ENCODE data around the gene RB1. TPM values are rescaled to one million over a fixed set of nuclear protein-coding genes. Genes with fewer than 3 reads are reported as not detected.

The RB1 gene
- total RNA-seq, 2 donors from 2014 or later = 26.5 to 48.1 TPM

- TF ChIP-seq, protein P1, sequence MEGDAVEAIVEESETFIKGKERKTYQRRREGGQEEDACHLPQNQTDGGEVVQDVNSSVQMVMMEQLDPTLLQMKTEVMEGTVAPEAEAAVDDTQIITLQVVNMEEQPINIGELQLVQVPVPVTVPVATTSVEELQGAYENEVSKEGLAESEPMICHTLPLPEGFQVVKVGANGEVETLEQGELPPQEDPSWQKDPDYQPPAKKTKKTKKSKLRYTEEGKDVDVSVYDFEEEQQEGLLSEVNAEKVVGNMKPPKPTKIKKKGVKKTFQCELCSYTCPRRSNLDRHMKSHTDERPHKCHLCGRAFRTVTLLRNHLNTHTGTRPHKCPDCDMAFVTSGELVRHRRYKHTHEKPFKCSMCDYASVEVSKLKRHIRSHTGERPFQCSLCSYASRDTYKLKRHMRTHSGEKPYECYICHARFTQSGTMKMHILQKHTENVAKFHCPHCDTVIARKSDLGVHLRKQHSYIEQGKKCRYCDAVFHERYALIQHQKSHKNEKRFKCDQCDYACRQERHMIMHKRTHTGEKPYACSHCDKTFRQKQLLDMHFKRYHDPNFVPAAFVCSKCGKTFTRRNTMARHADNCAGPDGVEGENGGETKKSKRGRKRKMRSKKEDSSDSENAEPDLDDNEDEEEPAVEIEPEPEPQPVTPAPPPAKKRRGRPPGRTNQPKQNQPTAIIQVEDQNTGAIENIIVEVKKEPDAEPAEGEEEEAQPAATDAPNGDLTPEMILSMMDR (IDR thresholded peaks at IDR 0.05) = no peak
- peak; percentile 56 for ATAC-seq (ENCODE audit: insufficient number of reproducible peaks, low FRiP score, low read depth)
These were observed 128.6 kb downstream of the RB1 start for GRCh38 chr13:48431987-48432615.

GRCh38 chr13:48434200-48434599 is 130.6 kb downstream of the RB1 start:
- H3K36me3 ChIP-seq = no peaks in the 10 kb centered on the region
- no peak for ATAC-seq (ENCODE audit: insufficient number of reproducible peaks, low FRiP score, low read depth)
- peaks cover 45 to 67% of the 10 kb centered on the region in 2 donors for H3K4me1 ChIP-seq (ENCODE audit: control insufficient read depth in 1 of 2, low read depth in 2 of 2)

More at GRCh38 chr13:48431987-48432615, 128.6 kb downstream of the RB1 start:
- Histone ChIP-seq H3K9me3 (no peaks in the 10 kb centered on the region), H3K36me3 (no peaks in the 10 kb centered on the region), H3K27me3 (replicated peaks; ENCODE audit: insufficient read depth) (no peaks in the 10 kb centered on the region), H3K27ac (peak overlapping the region; percentile 18 to 67), H3K4me3 (peak overlapping the region; percentile 45), H3K4me1 (ENCODE audit: control insufficient read depth in 1 of 2, low read depth in 2 of 2) (peaks cover 40 to 54% of the 10 kb centered on the region in 2 donors)
- no peak for DNase-seq (ENCODE audit: low spot score)

GRCh38 chr13:48436661-48437288 is 133.2 kb downstream of the RB1 start:
- TF ChIP-seq, protein P1 (IDR thresholded peaks at IDR 0.05) = no peak
- H3K4me3 ChIP-seq = peak overlapping the region; percentile 16
- ATAC-seq (ENCODE audit: insufficient number of reproducible peaks, low FRiP score, low read depth) (no peak), DNase-seq (ENCODE audit: low spot score) (no peak)
- no peaks in the 10 kb centered on the region for H3K27me3 ChIP-seq (replicated peaks; ENCODE audit: insufficient read depth)
- H3K27ac ChIP-seq = peak overlapping the region; percentile 57 to 72
- H3K9me3 ChIP-seq = no peaks in the 10 kb centered on the region
- no peaks in the 10 kb centered on the region for H3K36me3 ChIP-seq
- peaks cover 26 to 58% of the 10 kb centered on the region in 2 donors for H3K4me1 ChIP-seq (ENCODE audit: control insufficient read depth in 1 of 2, low read depth in 2 of 2)

More at GRCh38 chr13:48434200-48434599, 130.6 kb downstream of the RB1 start:
- Histone ChIP-seq H3K27ac (peak overlapping the region in 1 of 2 donors; percentile 26), H3K4me3 (no peak overlapping the region), H3K27me3 (replicated peaks; ENCODE audit: insufficient read depth) (no peaks in the 10 kb centered on the region), H3K9me3 (no peaks in the 10 kb centered on the region)
- DNase-seq (ENCODE audit: low spot score) = no peak
- TF ChIP-seq, protein P1 (IDR thresholded peaks at IDR 0.05) = no peak

- DNase-seq (ENCODE audit: low spot score) (no peak), ATAC-seq (ENCODE audit: insufficient number of reproducible peaks, low FRiP score, low read depth) (peak; percentile 72)
- H3K4me1 ChIP-seq (ENCODE audit: control insufficient read depth in 1 of 2, low read depth in 2 of 2) = peaks cover 21 to 58% of the 10 kb centered on the region in 2 donors
- TF ChIP-seq, protein P1 (IDR thresholded peaks at IDR 0.05) = no peak
- H3K4me3 ChIP-seq = no peak overlapping the region
- peak overlapping the region in 1 of 2 donors; percentile 72 for H3K27ac ChIP-seq
- no peaks in the 10 kb centered on the region for H3K36me3 ChIP-seq
- H3K27me3 ChIP-seq (replicated peaks; ENCODE audit: insufficient read depth) = no peaks in the 10 kb centered on the region
- H3K9me3 ChIP-seq = no peaks in the 10 kb centered on the region
These were observed 133.8 kb downstream of the RB1 start for GRCh38 chr13:48437371-48437770.

DNA sequence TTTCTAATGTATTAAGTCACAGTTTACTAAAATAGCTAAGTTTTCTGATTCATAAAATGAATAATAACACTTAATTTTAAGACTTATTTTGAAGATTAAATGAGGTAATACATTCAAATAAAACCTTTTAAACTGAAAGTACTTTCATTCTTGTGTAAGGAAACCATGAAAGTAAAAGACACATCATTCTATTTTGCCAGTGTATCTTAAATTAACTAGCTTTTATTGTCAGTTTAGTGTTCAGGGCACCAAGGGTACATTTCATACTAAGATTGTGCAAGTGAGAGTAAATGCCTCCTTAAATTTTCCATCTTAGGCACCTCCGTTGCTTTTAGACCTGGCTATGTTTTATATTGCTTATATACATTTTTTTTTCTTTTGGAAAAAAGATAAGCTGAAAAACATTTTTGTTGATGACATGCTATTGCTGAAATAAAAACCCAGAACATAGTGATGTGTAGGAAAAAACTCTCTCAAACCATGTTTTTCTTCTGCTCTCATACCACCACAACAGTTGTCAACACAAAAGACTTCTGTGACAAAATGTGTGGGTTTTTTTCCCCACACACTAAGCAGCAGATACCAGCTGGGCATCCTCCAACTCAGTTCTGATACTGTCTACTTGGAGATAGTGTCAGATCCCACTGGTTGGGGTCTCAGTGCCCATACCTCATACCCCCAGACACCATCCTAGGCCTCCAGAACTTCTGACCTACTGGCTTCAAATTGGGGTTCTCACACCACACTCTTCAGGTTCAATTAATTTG is 140.1 kb downstream of the RB1 start:
- ATAC-seq (ENCODE audit: insufficient number of reproducible peaks, low FRiP score, low read depth) (no peak), DNase-seq (ENCODE audit: low spot score) (no peak)
- H3K27ac ChIP-seq = peak overlapping the region in 1 of 2 donors; percentile 34
- no peaks in the 10 kb centered on the region for H3K9me3 ChIP-seq
- H3K36me3 ChIP-seq = no peaks in the 10 kb centered on the region
- H3K4me3 ChIP-seq = no peak overlapping the region
- no peaks in the 10 kb centered on the region for H3K27me3 ChIP-seq (replicated peaks; ENCODE audit: insufficient read depth)
- H3K4me1 ChIP-seq (ENCODE audit: control insufficient read depth in 1 of 2, low read depth in 2 of 2) = peaks cover 22 to 51% of the 10 kb centered on the region in 2 donors
- TF ChIP-seq, protein P1 (IDR thresholded peaks at IDR 0.05) = no peak
